ENCODE data around the gene ASPA. TPM values are rescaled to one million over a fixed set of nuclear protein-coding genes. Genes with fewer than 3 reads are reported as not detected.

The ASPA gene
- total and polyA plus RNA-seq, 2 of the 13 experiments (the other 11 are each of a cell fraction or from before 2014, with no cell fraction given) = not detected

- TF ChIP-seq MAFK (conservative IDR thresholded peaks at IDR 0.05 in 1 of 2, IDR thresholded peaks at IDR 0.05 in 1 of 2; ENCODE audit: low read length in 2 of 2) (peak; percentile 99), STAT6 (CRISPR knock-in tag; IDR thresholded peaks at IDR 0.05; ENCODE audit: borderline replicate concordance) (no peak), ZNF704 (CRISPR knock-in tag; IDR thresholded peaks at IDR 0.05; ENCODE audit: borderline replicate concordance) (no peak), ZNF841 (CRISPR knock-in tag; IDR thresholded peaks at IDR 0.05; ENCODE audit: borderline replicate concordance) (no peak), MIER3 (CRISPR knock-in tag; IDR thresholded peaks at IDR 0.05; ENCODE audit: borderline replicate concordance) (no peak), CENPT (CRISPR knock-in tag; IDR thresholded peaks at IDR 0.05; ENCODE audit: low read depth) (no peak), SIN3B (IDR thresholded peaks at IDR 0.05; ENCODE audit: low read length) (no peak), HOXA5 (CRISPR knock-in tag; IDR thresholded peaks at IDR 0.05) (no peak), ZNF556 (CRISPR knock-in tag; IDR thresholded peaks at IDR 0.05; ENCODE audit: borderline replicate concordance) (no peak), ZNF451 (CRISPR knock-in tag; IDR thresholded peaks at IDR 0.05) (no peak), ZNF652 (CRISPR knock-in tag; IDR thresholded peaks at IDR 0.05; ENCODE audit: borderline replicate concordance, low read depth) (peak; percentile 18; the same call in 1 of the 2 replicates), ZNF441 (CRISPR knock-in tag; IDR thresholded peaks at IDR 0.05; ENCODE audit: borderline replicate concordance) (no peak), MAF1 (CRISPR knock-in tag; IDR thresholded peaks at IDR 0.05; ENCODE audit: borderline replicate concordance) (no peak), HNRNPH1 (optimal IDR thresholded peaks at IDR 0.05; ENCODE audit: low read depth, low read length) (no peak), NBN (conservative IDR thresholded peaks at IDR 0.05) (no peak), CHD2 (IDR thresholded peaks at IDR 0.05; ENCODE audit: low read depth, low read length) (no peak)
Observed at GRCh38 chr17:3474212-3474611, 1.6 kb upstream of the ASPA start (continued).
